HCT116 (cell line): ENCODE results near the gene LDAH. TPM values are rescaled to one million over a fixed set of nuclear protein-coding genes. Genes with fewer than 3 reads are reported as not detected.

Source experiments
- ATAC-seq: fragments of 200-7000 bp; cut with Tn5 transposase; 2 replicates; pipeline ENCODE4 v1.9.1; 2020; ENCODE audit warnings: mild to moderate bottlenecking, moderate library complexity
- BruUV-seq: library from RNA; stranded (reverse); fragments of 400-500 nt; replicated peaks from 2 replicates; lab custom pipeline; 2021; lab: Mats Ljungman, UMichigan
- CTCF ChIA-PET: fragments of 300-600 bp; sonication (Branson Sonifier 250); formaldehyde crosslinking; loops from one replicate; lab custom pipeline; 2021; ENCODE audit warnings: antibody characterized with exemption; lab: Charles Lee
- POLR2A ChIA-PET: fragments of 300-600, 350-600 bp; sonication (Branson Sonifier 250); formaldehyde crosslinking; loops from one replicate; lab custom pipeline; 2021; ENCODE audit warnings: antibody characterized with exemption; lab: Charles Lee
- RAD21 ChIA-PET, 2 experiments: fragments of 300-600 bp; sonication (Branson Sonifier 250); formaldehyde crosslinking; loops; one replicate each; lab custom pipeline; 2023; ENCODE audit warnings: low total read pairs in 2 of 2; ENCODE audit not compliant: uncharacterized antibody in 2 of 2, unreplicated experiment in 2 of 2, low non-redundant PET in 1 of 2; lab: Charles Lee
- DNase-seq: peaks from one replicate; pipeline ENCODE4 v3.0.0-alpha.2; 2010; ENCODE audit warnings: low read depth, low spot score
- H2AFZ ChIP-seq: fragments of 200-600 bp; shearing (Covaris generic), sonication (generic); 2 replicates; pipeline ENCODE4 v1.6.1; 2017; ENCODE audit warnings: low read depth, mixed run types, mixed read lengths, antibody characterized with exemption, low read length; ENCODE audit not compliant: poor library complexity, severe bottlenecking
- H3K27ac ChIP-seq: 2 replicates; pipeline ENCODE4 v1.5.1; 2012; ENCODE audit warnings: low read depth, low read length
- H3K27me3 ChIP-seq: fragments of 200-600 bp; sonication (generic); 2 replicates; pipeline ENCODE4 v1.6.1; 2016; ENCODE audit warnings: mixed run types, low read length, mixed read lengths; ENCODE audit not compliant: insufficient read depth
- H3K36me3 ChIP-seq, 2 experiments: fragments of 200-500 bp in 1 of 2; fragments of 200-600 bp in 1 of 2; sonication (Bioruptor generic) in 1 of 2; sonication (generic) in 1 of 2; 2 replicates each; pipeline versions ENCODE4 v1.5.1 to v1.6.1; 2014 to 2016; ENCODE audit warnings: low read length in 2 of 2, inconsistent platforms in 1 of 2, mixed read lengths in 1 of 2, mixed run types in 1 of 2; ENCODE audit not compliant: insufficient read depth in 2 of 2, control insufficient read depth in 1 of 2
- H3K4me1 ChIP-seq, 2 experiments: fragments of 200-600 bp in 1 of 2; sonication (generic) in 1 of 2; 2 replicates each; pipeline versions ENCODE4 v1.5.1 to v1.6.1; 2012 to 2017; ENCODE audit warnings: low read length in 2 of 2, inconsistent platforms in 1 of 2, mild to moderate bottlenecking in 1 of 2, mixed read lengths in 1 of 2, mixed run types in 1 of 2, moderate library complexity in 1 of 2; ENCODE audit not compliant: insufficient read depth in 2 of 2, control insufficient read depth in 1 of 2
- H3K4me2 ChIP-seq: fragments of 200-600 bp; sonication (generic); 2 replicates; pipeline ENCODE4 v1.6.1; 2017; ENCODE audit warnings: mixed run types, low read length, mixed read lengths
- H3K4me3 ChIP-seq, 2 experiments: fragments of 200-600 bp in 1 of 2; sonication (generic) in 1 of 2; replicated peaks in 1 of 2; 2 replicates each; pipeline ENCODE4 v1.5.1; 2011 to 2016; ENCODE audit warnings: low read length in 2 of 2, control low read depth in 1 of 2, low read depth in 1 of 2, mild to moderate bottlenecking in 1 of 2, mixed read lengths in 1 of 2, mixed run types in 1 of 2
- H3K79me2 ChIP-seq: fragments of 200-600 bp; sonication (generic); 2 replicates; pipeline ENCODE4 v1.6.1; 2017; ENCODE audit warnings: mild to moderate bottlenecking, mixed run types, low read length, moderate library complexity, mixed read lengths; ENCODE audit not compliant: insufficient read depth
- H3K9ac ChIP-seq: fragments of 200-600 bp; sonication (generic); 2 replicates; pipeline ENCODE4 v1.6.1; 2016; ENCODE audit warnings: low read length, mixed read lengths
- H3K9me2 ChIP-seq: fragments of 200-600 bp; sonication (generic), shearing (Covaris generic); 2 replicates; pipeline ENCODE4 v1.6.1; 2017; ENCODE audit warnings: mixed run types, mild to moderate bottlenecking, moderate library complexity; ENCODE audit not compliant: insufficient read depth
- H3K9me3 ChIP-seq, 2 experiments: fragments of 200-500 bp in 1 of 2; fragments of 200-600 bp in 1 of 2; sonication (Bioruptor generic) in 1 of 2; sonication (generic) in 1 of 2; 2 replicates each; pipeline ENCODE4 v1.6.1; 2014 to 2017; ENCODE audit warnings: low read length in 2 of 2, mixed read lengths in 2 of 2, inconsistent platforms in 1 of 2, low read depth in 1 of 2, mild to moderate bottlenecking in 1 of 2, mixed run types in 1 of 2, moderate library complexity in 1 of 2; ENCODE audit not compliant: control insufficient read depth in 1 of 2, insufficient read depth in 1 of 2
- H4K20me1 ChIP-seq: fragments of 200-600 bp; sonication (generic), shearing (Covaris generic); 2 replicates; pipeline ENCODE4 v1.6.1; 2017; ENCODE audit warnings: mixed run types, mild to moderate bottlenecking, moderate library complexity; ENCODE audit not compliant: insufficient read depth
- CBX3 ChIP-seq: IDR thresholded peaks from 2 replicates; pipeline ENCODE4 v1.6.1; 2012; ENCODE audit warnings: low read depth
- CTCF ChIP-seq, 3 experiments: fragments of 200-600 bp in 1 of 3; sonication (generic) in 1 of 3; IDR thresholded peaks in 2 of 3; conservative IDR thresholded peaks in 1 of 3; 2 replicates each; pipeline ENCODE4 v1.5.1; 2012 to 2017; ENCODE audit warnings: low read depth in 2 of 3, low read length in 2 of 3, antibody characterized with exemption in 1 of 3, borderline replicate concordance in 1 of 3, control low read depth in 1 of 3, mild to moderate bottlenecking in 1 of 3, mixed read lengths in 1 of 3, mixed run types in 1 of 3, moderate library complexity in 1 of 3; ENCODE audit not compliant: insufficient read depth in 1 of 3
- ELF1 ChIP-seq: IDR thresholded peaks from 2 replicates; pipeline ENCODE4 v1.6.1; 2012; ENCODE audit warnings: low read depth, borderline replicate concordance
- FOSL1 ChIP-seq: IDR thresholded peaks from 2 replicates; pipeline ENCODE4 v1.6.1; 2012; ENCODE audit warnings: low read depth
- SIN3A ChIP-seq: IDR thresholded peaks from 2 replicates; pipeline ENCODE4 v1.6.1; 2012; ENCODE audit warnings: low read depth
- SP1 ChIP-seq: IDR thresholded peaks from 2 replicates; pipeline ENCODE4 v1.6.1; 2012; ENCODE audit warnings: low read depth
- TCF7L2 ChIP-seq: IDR thresholded peaks from 2 replicates; pipeline ENCODE4 v1.7.0; 2011; ENCODE audit warnings: borderline replicate concordance, inconsistent platforms; ENCODE audit not compliant: insufficient read depth, insufficient read length; ENCODE audit errors: extremely low read depth
- YY1 ChIP-seq: IDR thresholded peaks from 2 replicates; pipeline ENCODE4 v1.6.1; 2011; ENCODE audit warnings: low read length, low read depth, moderate library complexity, mild to moderate bottlenecking; ENCODE audit not compliant: insufficient replicate concordance; ENCODE audit errors: extremely low read depth
- ZBTB33 ChIP-seq: IDR thresholded peaks from 2 replicates; pipeline ENCODE4 v1.6.1; 2011; ENCODE audit warnings: mild to moderate bottlenecking, low read length, moderate library complexity; ENCODE audit not compliant: insufficient replicate concordance; ENCODE audit errors: extremely low read depth
- ZFX ChIP-seq: fragments of 450-650 bp; IDR thresholded peaks from 2 replicates; pipeline ENCODE4 v1.6.1; 2017
- intact Hi-C: fragments of 100-400 bp; cut with micrococcal nuclease; formaldehyde crosslinking; loops from 2 replicates; pipeline ENCODE4 v1.10.0; 2022
- total RNA-seq: library from RNA; stranded (reverse); gene quantifications from one replicate; pipeline ENCODE4 v1.2.1, GENCODE V29; 2021; ENCODE audit not compliant: unreplicated experiment

Gene LDAH
- total RNA-seq, 1 experiment from 2014 or later: 25.7 TPM

GRCh38 chr2:20648831-20649230, 174.1 kb downstream of the LDAH start:
- DNase-seq (no peak), ATAC-seq (no peak)
- Histone ChIP-seq H3K9me2 (no peaks in the 10 kb centered on the region), H3K27ac (no peak overlapping the region), H3K27me3 (no peaks in the 10 kb centered on the region), H3K4me1 (peaks cover 5 to 18% of the 10 kb centered on the region in 2 experiments), H3K79me2 (no peaks in the 10 kb centered on the region), H3K36me3 (peaks cover 0 to under 1% of the 10 kb centered on the region in 2 experiments; a peak in 1 of 4 replicates), H3K4me3 (no peak overlapping the region), H3K4me2 (no peak overlapping the region), H2AFZ (no peak overlapping the region), H4K20me1 (no peaks in the 10 kb centered on the region)
- intact Hi-C loops: no loop called here
- BruUV-seq: no TSS peak
- POLR2A ChIA-PET: no interaction called here
- CTCF ChIA-PET: no interaction called here
- RAD21 ChIA-PET: no interaction called here
- TF ChIP-seq ZFX: no peak
- no peak for TF ChIP-seq CTCF (IDR thresholded peaks at IDR 0.05 in 2 of 3, conservative IDR thresholded peaks at IDR 0.05 in 1 of 3; ENCODE audit: borderline replicate concordance in 1 of 3, insufficient read depth in 1 of 3, low read depth in 2 of 3, low read length in 2 of 3)
- TF ChIP-seq SP1: no peak
- TF ChIP-seq YY1: no peak
- TF ChIP-seq CBX3: no peak
- no peak for TF ChIP-seq FOSL1
- no peak for TF ChIP-seq TCF7L2
- no peak for TF ChIP-seq ZBTB33
- TF ChIP-seq SIN3A: no peak
- TF ChIP-seq ELF1: no peak
- TF ChIP-seq, all 23 proteins: peak for 0
- H3K9ac ChIP-seq: no peak overlapping the region
- H3K9me3 ChIP-seq: no peaks in the 10 kb centered on the region
